Choroid plexus epithelial cell (primary cell): Measurements from ENCODE around the gene MAML2.

Source experiments
- DNase-seq: peaks from one replicate; pipeline ENCODE4 v3.0.0-alpha.2; 2010; ENCODE audit warnings: low read depth
- H3K4me3 ChIP-seq: 2 replicates; pipeline ENCODE4 v1.5.1; 2011; ENCODE audit warnings: low read depth, mild to moderate bottlenecking, control low read depth, low read length, moderate library complexity
- CTCF ChIP-seq: conservative IDR thresholded peaks from 2 replicates; pipeline ENCODE4 v1.5.1; 2011; ENCODE audit warnings: low read depth, mild to moderate bottlenecking, control low read depth, inconsistent platforms, low read length, moderate library complexity

MAML2 gene

GRCh38 chr11:96015906-96016565 is 327.0 kb downstream of the MAML2 start:
- H3K4me3 ChIP-seq = no peak overlapping the region
- TF ChIP-seq CTCF = no peak
- no peak for DNase-seq

- no peak overlapping the region for H3K4me3 ChIP-seq
- peak; percentile 71 for DNase-seq
- no peak for TF ChIP-seq CTCF
Measured at GRCh38 chr11:96014217-96014616, 328.8 kb downstream of the MAML2 start.

GRCh38 chr11:96013461-96014213 is 329.4 kb downstream of the MAML2 start:
- no peak for TF ChIP-seq CTCF
- no peak overlapping the region for H3K4me3 ChIP-seq
- DNase-seq = no peak

- peak; percentile 82 for TF ChIP-seq CTCF
- no peak overlapping the region for H3K4me3 ChIP-seq
- peak; percentile 89 for DNase-seq
Measured at GRCh38 chr11:96012086-96012824, 330.7 kb downstream of the MAML2 start.

GRCh38 chr11:96010683-96011082 is 332.3 kb downstream of the MAML2 start:
- no peak for DNase-seq
- TF ChIP-seq CTCF = no peak
- no peak overlapping the region for H3K4me3 ChIP-seq

- peak; percentile 47 for DNase-seq
Measured at GRCh38 chr11:96008161-96008720, 334.8 kb downstream of the MAML2 start.

More at GRCh38 chr11:96008161-96008720, 334.8 kb downstream of the MAML2 start:
- TF ChIP-seq CTCF = no peak
- H3K4me3 ChIP-seq = no peak overlapping the region
